ENCODE data around the gene KCTD11. TPM values are rescaled to one million over a fixed set of nuclear protein-coding genes. Genes with fewer than 3 reads are reported as not detected.

The KCTD11 gene
- total and polyA plus RNA-seq, 2 of the 13 experiments (the other 11 are each of a cell fraction or from before 2014, with no cell fraction given), result 1.6 to 2.6 TPM

- 0 out of 2 replicates have a peak, but pooled peaks have one; percentile 23 for TF ChIP-seq HNRNPL (IDR thresholded peaks at IDR 0.05; ENCODE audit: low read depth, low read length)
- no peak for TF ChIP-seq ZNF335 (CRISPR knock-in tag; IDR thresholded peaks at IDR 0.05)
- no peak for TF ChIP-seq ZNF746 (CRISPR knock-in tag; IDR thresholded peaks at IDR 0.05)
Observed at GRCh38 chr17:7346761-7347614, 5.0 kb upstream of the KCTD11 start (continued).

GRCh38 chr17:7347630-7348477, 4.1 kb upstream of the KCTD11 start:
- no peak overlapping the region for H3K27ac ChIP-seq (ENCODE audit: extremely low read length, insufficient read depth, low read length)
- H3K27me3 ChIP-seq (ENCODE audit: control insufficient read depth in 1 of 2, insufficient read depth in 2 of 2, low read length in 2 of 2), result peaks cover 1 to 16% of the 10 kb centered on the region in 2 experiments; a peak in 3 of 5 replicates
- H3K9me3 ChIP-seq (ENCODE audit: low read length), result no peaks in the 10 kb centered on the region
- no peaks in the 10 kb centered on the region for H3K79me2 ChIP-seq (ENCODE audit: insufficient read depth, low read length)
- ChIA-PET CTCF (ENCODE audit: low intra/inter-chr PET ratio, low total read pairs) (interaction anchor here (5.9 kb wide), 1 partner anchor 24 kb away, joined by 41 read pairs; no protein-coding TSS in a partner anchor), POLR2A (interaction anchor here (0.9 to 2.3 kb wide), 4 partner anchors 13 to 67 kb away, joined by 3 to 7 read pairs (median 6); partner anchors contain the start of genes SLC2A4 and TMEM256)
- BruUV-seq (replicated peaks), result no TSS peak
- peaks cover 59% of the 10 kb centered on the region for H3K4me1 ChIP-seq (ENCODE audit: insufficient read depth, low read length)
- WGBS (ENCODE audit: low lambda C conversion rate), result 41% methylated on average over 11 of the region's 19 CpGs
- no peaks in the 10 kb centered on the region for H3K36me3 ChIP-seq (replicated peaks in 1 of 2; ENCODE audit: control insufficient read depth in 1 of 2, insufficient read depth in 2 of 2, low read length in 2 of 2)
- H3K4me3 ChIP-seq (replicated peaks in 1 of 3; ENCODE audit: insufficient read depth in 1 of 3, low read depth in 2 of 3, low read length in 3 of 3), result no peak overlapping the region
- H4K20me1 ChIP-seq (ENCODE audit: insufficient read depth, low read length), result peaks cover 13% of the 10 kb centered on the region; the same call in 1 of the 2 replicates
- intact Hi-C loops (cut with micrococcal nuclease; ENCODE audit: unreplicated experiment) (loop anchor here (2.0 kb wide), 1 partner anchor 67 kb away; the partner anchor contains the start of gene SLC2A4), in situ Hi-C loops (cut with HindIII; ENCODE audit: extremely low pct_ligation_motif_present, low pct_unique_long_range_greater_than_20kb) (no loop called here)
- H3K9ac ChIP-seq (ENCODE audit: insufficient read depth, low read depth, low read length), result no peak overlapping the region
- H2AFZ ChIP-seq (ENCODE audit: low read length), result no peak overlapping the region
- no peak for ATAC-seq
- FAIRE-seq, result no peak
- no peak for DNase-seq (ENCODE audit: low spot score)
- H3K4me2 ChIP-seq (ENCODE audit: low read depth, low read length), result no peak overlapping the region
- TF ChIP-seq SMC3 (IDR thresholded peaks at IDR 0.05; ENCODE audit: low read length), result no peak
- TF ChIP-seq TEAD2 (CRISPR knock-in tag; IDR thresholded peaks at IDR 0.05), result no peak
- no peak for TF ChIP-seq ZNF256 (CRISPR knock-in tag; conservative IDR thresholded peaks at IDR 0.05)
- no peak for TF ChIP-seq SP1 (IDR thresholded peaks at IDR 0.05)
- TF ChIP-seq SP1 (CRISPR knock-in tag; IDR thresholded peaks at IDR 0.05), result no peak
- peak; percentile 92 for TF ChIP-seq AKAP8 (CRISPR knock-in tag; IDR thresholded peaks at IDR 0.05)
- no peak for TF ChIP-seq ZNF784 (CRISPR knock-in tag; IDR thresholded peaks at IDR 0.05; ENCODE audit: borderline replicate concordance)
- TF ChIP-seq ZNF138 (CRISPR knock-in tag; IDR thresholded peaks at IDR 0.05; ENCODE audit: low read depth), result no peak
- TF ChIP-seq ZNF546 (CRISPR knock-in tag; conservative IDR thresholded peaks at IDR 0.05), result no peak
- no peak for TF ChIP-seq ZNF800 (CRISPR knock-in tag; IDR thresholded peaks at IDR 0.05)
- TF ChIP-seq PAF1 (CRISPR knock-in tag; IDR thresholded peaks at IDR 0.05), result no peak
- TF ChIP-seq PAX8 (CRISPR knock-in tag; IDR thresholded peaks at IDR 0.05; ENCODE audit: borderline replicate concordance), result no peak
- TF ChIP-seq MXI1 (IDR thresholded peaks at IDR 0.05; ENCODE audit: borderline replicate concordance, low read depth, low read length), result no peak
- no peak for TF ChIP-seq CEBPG (CRISPR knock-in tag; IDR thresholded peaks at IDR 0.05)
- 0 out of 2 replicates have a peak, but pooled peaks have one; percentile 24 for TF ChIP-seq RXRA (CRISPR knock-in tag; IDR thresholded peaks at IDR 0.05)
- TF ChIP-seq ZBTB14 (CRISPR knock-in tag; IDR thresholded peaks at IDR 0.05), result no peak
